SK-N-SH treated with all-trans-retinoic acid at 6 μM for 48 hours (cell line): Measurements from ENCODE around the gene PRXL2B.

Source experiments
- CSRNP3 ChIP-seq: fragments of 250-450 bp; sonication (Bioruptor Pico); IDR thresholded peaks from 2 replicates; pipeline ENCODE4 v1.5.1; 2021; ENCODE audit warnings: mild to moderate bottlenecking, moderate library complexity
- ESRRG ChIP-seq: fragments of 250-450 bp; sonication (Bioruptor Pico); IDR thresholded peaks from 2 replicates; pipeline ENCODE4 v1.6.1; 2021; ENCODE audit warnings: mild to moderate bottlenecking
- PATZ1 ChIP-seq: fragments of 250-450 bp; sonication (Bioruptor Pico); IDR thresholded peaks from 2 replicates; pipeline ENCODE4 v1.8.0; 2020; ENCODE audit warnings: mild to moderate bottlenecking, moderate library complexity, borderline replicate concordance
- PPARA ChIP-seq: fragments of 250-450 bp; sonication (Bioruptor Pico); IDR thresholded peaks from 2 replicates; pipeline ENCODE4 v1.5.0; 2020; ENCODE audit warnings: mild to moderate bottlenecking, borderline replicate concordance
- RARB ChIP-seq: fragments of 250-450 bp; sonication (Bioruptor Pico); IDR thresholded peaks from 2 replicates; pipeline ENCODE4 v1.8.0; 2021; ENCODE audit warnings: mild to moderate bottlenecking, moderate library complexity
- ZFP3 ChIP-seq: fragments of 250-450 bp; sonication (Bioruptor Pico); IDR thresholded peaks from 2 replicates; pipeline ENCODE4 v1.5.0; 2020; ENCODE audit warnings: mild to moderate bottlenecking, moderate library complexity
- ZNF565 ChIP-seq: fragments of 450-650 bp; formaldehyde crosslinking; conservative IDR thresholded peaks from 2 replicates; pipeline ENCODE4 v1.5.0; 2020; ENCODE audit warnings: low read depth, mild to moderate bottlenecking, moderate library complexity

GRCh38 chr1:2614145-2614544 is 27.6 kb downstream of the PRXL2B start:
- TF ChIP-seq ZFP3 (CRISPR knock-in tag): no peak
- no peak for TF ChIP-seq PATZ1 (CRISPR knock-in tag)
- no peak for TF ChIP-seq RARB
- TF ChIP-seq ESRRG (CRISPR knock-in tag): no peak
- TF ChIP-seq PPARA (CRISPR knock-in tag): no peak
- no peak for TF ChIP-seq ZNF565 (CRISPR knock-in tag)
- no peak for TF ChIP-seq CSRNP3 (CRISPR knock-in tag)
